ENCODE measurements around the gene SLC9A7. TPM values are rescaled to one million over a fixed set of nuclear protein-coding genes. Genes with fewer than 3 reads are reported as not detected.
A peak's percentile ranks its signal among the peaks of the same experiment; 100 is the strongest.

Gene SLC9A7
- total and polyA plus RNA-seq, 2 of the 13 experiments (the other 11 are each of a cell fraction or from before 2014, with no cell fraction given), result 5.8 to 7.2 TPM

- TF ChIP-seq ZBTB2 (CRISPR knock-in tag; IDR thresholded peaks at IDR 0.05; ENCODE audit: low read depth) (no peak), MYC (CRISPR knock-in tag; IDR thresholded peaks at IDR 0.05; ENCODE audit: borderline replicate concordance) (peak; percentile 60), RXRB (CRISPR knock-in tag; IDR thresholded peaks at IDR 0.05; ENCODE audit: borderline replicate concordance) (no peak), MLLT10 (CRISPR knock-in tag; IDR thresholded peaks at IDR 0.05) (no peak), SALL2 (CRISPR knock-in tag; IDR thresholded peaks at IDR 0.05) (no peak), CEBPZ (IDR thresholded peaks at IDR 0.05; ENCODE audit: low read length) (no peak), MAFK (conservative IDR thresholded peaks at IDR 0.05 in 1 of 2, IDR thresholded peaks at IDR 0.05 in 1 of 2; ENCODE audit: low read length in 2 of 2) (no peak), ZNF687 (CRISPR knock-in tag; IDR thresholded peaks at IDR 0.05) (peak; percentile 79), SRY (CRISPR knock-in tag; IDR thresholded peaks at IDR 0.05) (no peak), GMEB1 (CRISPR knock-in tag; IDR thresholded peaks at IDR 0.05; ENCODE audit: borderline replicate concordance) (0 out of 2 replicates have a peak, but pooled peaks have one; percentile 50), ZC3H4 (CRISPR knock-in tag; IDR thresholded peaks at IDR 0.05; ENCODE audit: borderline replicate concordance) (no peak), CAMTA2 (CRISPR knock-in tag; IDR thresholded peaks at IDR 0.05; ENCODE audit: borderline replicate concordance) (no peak), ZBTB21 (CRISPR knock-in tag; IDR thresholded peaks at IDR 0.05) (no peak), ZNF552 (CRISPR knock-in tag; IDR thresholded peaks at IDR 0.05; ENCODE audit: borderline replicate concordance) (0 out of 2 replicates have a peak, but pooled peaks have one; percentile 47), IKZF5 (CRISPR knock-in tag; IDR thresholded peaks at IDR 0.05) (no peak), BRCA1 (CRISPR knock-in tag; IDR thresholded peaks at IDR 0.05) (no peak)
Observed at GRCh38 chrX:46573892-46574773, 184.8 kb downstream of the SLC9A7 start (continued).

Measured in HepG2 (cell line).